ENCODE measurements around the gene ALX4. TPM values are rescaled to one million over a fixed set of nuclear protein-coding genes. Genes with fewer than 3 reads are reported as not detected.

Gene ALX4
- polyA plus RNA-seq, 1 of the 3 experiments (the other 2 are of a cell fraction) = under 0.01 TPM

DNA sequence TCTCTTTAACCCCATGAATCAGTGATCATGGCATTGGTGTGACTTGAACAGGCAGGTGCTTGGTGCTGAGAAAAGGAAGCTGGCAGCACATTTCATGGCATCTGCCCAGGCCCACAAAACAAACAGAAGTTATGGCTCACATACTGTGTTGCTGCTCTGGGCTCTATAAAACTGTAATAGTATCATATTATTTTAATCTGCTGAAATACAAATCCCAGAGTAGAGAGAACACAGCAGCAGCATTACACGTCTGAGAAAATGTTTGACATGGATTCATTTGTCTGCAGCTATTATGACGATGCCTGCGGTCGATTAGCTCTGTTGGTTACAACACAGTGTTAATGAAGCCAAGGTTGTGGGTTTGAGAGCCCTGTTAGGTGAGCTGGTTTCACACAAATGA is 80.8 kb downstream of the ALX4 start:
- Histone ChIP-seq H3K4me1 (ENCODE audit: control insufficient read depth in 1 of 2, insufficient read depth in 2 of 2, low read depth in 1 of 2, low read length in 1 of 2) (peaks cover 7% of the 10 kb centered on the region in 2 experiments; a peak in 1 of 4 replicates), H3K4me2 (no peak overlapping the region), H2AFZ (ENCODE audit: low read depth) (no peak overlapping the region), H3K9me3 (no peaks in the 10 kb centered on the region), H3K9me2 (no peaks in the 10 kb centered on the region), H3K4me3 (ENCODE audit: low read depth in 2 of 2, low read length in 1 of 2) (no peak overlapping the region), H3K9ac (no peak overlapping the region), H3K79me2 (ENCODE audit: insufficient read depth) (no peaks in the 10 kb centered on the region), H3F3A (replicated peaks; ENCODE audit: insufficient read depth) (no peaks in the 10 kb centered on the region), H3K36me3 (replicated peaks in 1 of 2; ENCODE audit: control insufficient read depth in 1 of 2, insufficient read depth in 2 of 2, low read length in 1 of 2) (peaks cover 0 to 10% of the 10 kb centered on the region in 2 experiments), H3K27me3 (ENCODE audit: insufficient read depth) (no peaks in the 10 kb centered on the region), H4K20me1 (ENCODE audit: insufficient read depth) (no peaks in the 10 kb centered on the region), H3K27ac (ENCODE audit: low read depth in 2 of 2, low read length in 1 of 2) (peak overlapping the region in 1 of 2 experiments; percentile 28; a peak in 2 of 4 replicates)
- ChIA-PET POLR2A (no interaction called here), CTCF (interaction anchor here (0.9 to 1.3 kb wide), 3 partner anchors 12 to 96 kb away, joined by 3 read pairs; no protein-coding TSS in a partner anchor)
- WGBS (ENCODE audit: low lambda C conversion rate) = 100% methylated on average over 4 of the region's 4 CpGs
- TF ChIP-seq, protein P1, sequence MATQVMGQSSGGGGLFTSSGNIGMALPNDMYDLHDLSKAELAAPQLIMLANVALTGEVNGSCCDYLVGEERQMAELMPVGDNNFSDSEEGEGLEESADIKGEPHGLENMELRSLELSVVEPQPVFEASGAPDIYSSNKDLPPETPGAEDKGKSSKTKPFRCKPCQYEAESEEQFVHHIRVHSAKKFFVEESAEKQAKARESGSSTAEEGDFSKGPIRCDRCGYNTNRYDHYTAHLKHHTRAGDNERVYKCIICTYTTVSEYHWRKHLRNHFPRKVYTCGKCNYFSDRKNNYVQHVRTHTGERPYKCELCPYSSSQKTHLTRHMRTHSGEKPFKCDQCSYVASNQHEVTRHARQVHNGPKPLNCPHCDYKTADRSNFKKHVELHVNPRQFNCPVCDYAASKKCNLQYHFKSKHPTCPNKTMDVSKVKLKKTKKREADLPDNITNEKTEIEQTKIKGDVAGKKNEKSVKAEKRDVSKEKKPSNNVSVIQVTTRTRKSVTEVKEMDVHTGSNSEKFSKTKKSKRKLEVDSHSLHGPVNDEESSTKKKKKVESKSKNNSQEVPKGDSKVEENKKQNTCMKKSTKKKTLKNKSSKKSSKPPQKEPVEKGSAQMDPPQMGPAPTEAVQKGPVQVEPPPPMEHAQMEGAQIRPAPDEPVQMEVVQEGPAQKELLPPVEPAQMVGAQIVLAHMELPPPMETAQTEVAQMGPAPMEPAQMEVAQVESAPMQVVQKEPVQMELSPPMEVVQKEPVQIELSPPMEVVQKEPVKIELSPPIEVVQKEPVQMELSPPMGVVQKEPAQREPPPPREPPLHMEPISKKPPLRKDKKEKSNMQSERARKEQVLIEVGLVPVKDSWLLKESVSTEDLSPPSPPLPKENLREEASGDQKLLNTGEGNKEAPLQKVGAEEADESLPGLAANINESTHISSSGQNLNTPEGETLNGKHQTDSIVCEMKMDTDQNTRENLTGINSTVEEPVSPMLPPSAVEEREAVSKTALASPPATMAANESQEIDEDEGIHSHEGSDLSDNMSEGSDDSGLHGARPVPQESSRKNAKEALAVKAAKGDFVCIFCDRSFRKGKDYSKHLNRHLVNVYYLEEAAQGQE (IDR thresholded peaks at IDR 0.05; ENCODE audit: low read depth, low read length) = no peak
- TF ChIP-seq EP300 (IDR thresholded peaks at IDR 0.05; ENCODE audit: borderline replicate concordance in 1 of 2, low read depth in 1 of 2, low read length in 1 of 2) (no peak), CHD2 (IDR thresholded peaks at IDR 0.05; ENCODE audit: low read length, partially characterized antibody) (no peak), FOSL2 (IDR thresholded peaks at IDR 0.05; ENCODE audit: borderline replicate concordance, low read depth) (no peak), GATA2 (CRISPR knock-in tag; IDR thresholded peaks at IDR 0.05) (no peak), JUND (IDR thresholded peaks at IDR 0.05) (no peak), TEAD4 (IDR thresholded peaks at IDR 0.05; ENCODE audit: borderline replicate concordance, insufficient read depth) (no peak), MEF2A (IDR thresholded peaks at IDR 0.05; ENCODE audit: borderline replicate concordance, low read depth) (no peak), GABPA (IDR thresholded peaks at IDR 0.05; ENCODE audit: low read depth) (no peak), RXRA (IDR thresholded peaks at IDR 0.05; ENCODE audit: borderline replicate concordance, low read depth) (no peak), NFIC (IDR thresholded peaks at IDR 0.05; ENCODE audit: borderline replicate concordance) (no peak), SMC3 (IDR thresholded peaks at IDR 0.05; ENCODE audit: low read depth, low read length) (no peak)
- TF ChIP-seq, protein P2, sequence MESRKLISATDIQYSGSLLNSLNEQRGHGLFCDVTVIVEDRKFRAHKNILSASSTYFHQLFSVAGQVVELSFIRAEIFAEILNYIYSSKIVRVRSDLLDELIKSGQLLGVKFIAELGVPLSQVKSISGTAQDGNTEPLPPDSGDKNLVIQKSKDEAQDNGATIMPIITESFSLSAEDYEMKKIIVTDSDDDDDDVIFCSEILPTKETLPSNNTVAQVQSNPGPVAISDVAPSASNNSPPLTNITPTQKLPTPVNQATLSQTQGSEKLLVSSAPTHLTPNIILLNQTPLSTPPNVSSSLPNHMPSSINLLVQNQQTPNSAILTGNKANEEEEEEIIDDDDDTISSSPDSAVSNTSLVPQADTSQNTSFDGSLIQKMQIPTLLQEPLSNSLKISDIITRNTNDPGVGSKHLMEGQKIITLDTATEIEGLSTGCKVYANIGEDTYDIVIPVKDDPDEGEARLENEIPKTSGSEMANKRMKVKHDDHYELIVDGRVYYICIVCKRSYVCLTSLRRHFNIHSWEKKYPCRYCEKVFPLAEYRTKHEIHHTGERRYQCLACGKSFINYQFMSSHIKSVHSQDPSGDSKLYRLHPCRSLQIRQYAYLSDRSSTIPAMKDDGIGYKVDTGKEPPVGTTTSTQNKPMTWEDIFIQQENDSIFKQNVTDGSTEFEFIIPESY (IDR thresholded peaks at IDR 0.05; ENCODE audit: borderline replicate concordance, low read depth) = no peak
- DNase-seq = no peak

Data from SK-N-SH (cell line).